ENCODE results near the gene HIVEP3.

The HIVEP3 gene

DNA sequence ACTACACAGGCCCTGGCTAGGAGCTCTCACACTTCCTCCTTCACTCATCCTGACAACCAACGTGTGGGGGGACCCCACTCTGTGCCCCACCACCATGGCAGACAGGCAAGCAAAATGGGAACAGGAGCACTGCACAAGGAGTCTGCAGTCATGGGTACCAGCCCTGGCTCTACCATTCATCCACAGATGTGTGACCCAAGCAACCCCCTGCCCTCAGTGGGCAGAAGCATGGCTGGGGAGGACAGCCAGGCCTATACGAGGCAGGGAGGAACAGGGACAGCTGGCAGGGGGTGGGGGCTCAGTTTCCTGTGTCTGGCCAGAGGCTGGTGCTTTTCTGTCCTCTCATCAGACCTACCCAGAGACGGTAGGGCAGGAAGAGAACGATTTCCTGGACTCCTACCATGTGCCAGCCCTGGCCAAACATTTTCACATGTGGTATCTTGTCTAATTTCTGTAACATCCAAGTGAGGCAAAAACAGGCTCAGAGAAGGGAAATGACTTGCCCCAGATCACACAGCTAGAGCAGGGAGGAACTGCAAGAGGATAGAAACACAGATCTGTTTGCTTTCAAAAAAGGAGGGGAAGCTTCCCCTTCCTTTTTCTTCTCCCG is 178.0 kb downstream of the HIVEP3 start:
- TF ChIP-seq EZH2phosphoT487 (IDR thresholded peaks at IDR 0.05; ENCODE audit: borderline replicate concordance): no peak
- TF ChIP-seq, protein P1, sequence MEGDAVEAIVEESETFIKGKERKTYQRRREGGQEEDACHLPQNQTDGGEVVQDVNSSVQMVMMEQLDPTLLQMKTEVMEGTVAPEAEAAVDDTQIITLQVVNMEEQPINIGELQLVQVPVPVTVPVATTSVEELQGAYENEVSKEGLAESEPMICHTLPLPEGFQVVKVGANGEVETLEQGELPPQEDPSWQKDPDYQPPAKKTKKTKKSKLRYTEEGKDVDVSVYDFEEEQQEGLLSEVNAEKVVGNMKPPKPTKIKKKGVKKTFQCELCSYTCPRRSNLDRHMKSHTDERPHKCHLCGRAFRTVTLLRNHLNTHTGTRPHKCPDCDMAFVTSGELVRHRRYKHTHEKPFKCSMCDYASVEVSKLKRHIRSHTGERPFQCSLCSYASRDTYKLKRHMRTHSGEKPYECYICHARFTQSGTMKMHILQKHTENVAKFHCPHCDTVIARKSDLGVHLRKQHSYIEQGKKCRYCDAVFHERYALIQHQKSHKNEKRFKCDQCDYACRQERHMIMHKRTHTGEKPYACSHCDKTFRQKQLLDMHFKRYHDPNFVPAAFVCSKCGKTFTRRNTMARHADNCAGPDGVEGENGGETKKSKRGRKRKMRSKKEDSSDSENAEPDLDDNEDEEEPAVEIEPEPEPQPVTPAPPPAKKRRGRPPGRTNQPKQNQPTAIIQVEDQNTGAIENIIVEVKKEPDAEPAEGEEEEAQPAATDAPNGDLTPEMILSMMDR (conservative IDR thresholded peaks at IDR 0.05; ENCODE audit: low read length): no peak
- H2AFZ ChIP-seq (ENCODE audit: low read length): peak overlapping the region; percentile 68
- H3K4me2 ChIP-seq (ENCODE audit: low read depth, low read length, poor library complexity, severe bottlenecking): peak overlapping the region; percentile 54
- no peaks in the 10 kb centered on the region for H3K36me3 ChIP-seq (ENCODE audit: insufficient read depth, low read length)
- H3K79me2 ChIP-seq (ENCODE audit: insufficient read depth, low read length): no peaks in the 10 kb centered on the region
- no peak overlapping the region for H3K4me3 ChIP-seq (ENCODE audit: low read length, poor library complexity, severe bottlenecking)
- H3F3A ChIP-seq (ENCODE audit: low read depth): no peaks in the 10 kb centered on the region
- no peaks in the 10 kb centered on the region for H4K20me1 ChIP-seq (ENCODE audit: insufficient read depth, low read length, poor library complexity, severe bottlenecking)
- no peaks in the 10 kb centered on the region for H3K9me2 ChIP-seq (replicated peaks; ENCODE audit: low read depth, low read length)
- no peaks in the 10 kb centered on the region for H3K9me3 ChIP-seq (ENCODE audit: insufficient read depth, low read depth, low read length)
- peaks cover 22% of the 10 kb centered on the region for H3K4me1 ChIP-seq (ENCODE audit: insufficient read depth, low read length, poor library complexity, severe bottlenecking)
- H3K27me3 ChIP-seq (ENCODE audit: insufficient read depth, low read length, poor library complexity, severe bottlenecking): no peaks in the 10 kb centered on the region
- peak overlapping the region; percentile 44 for H3K9ac ChIP-seq (ENCODE audit: low read depth, low read length, poor library complexity, severe bottlenecking)

DNA sequence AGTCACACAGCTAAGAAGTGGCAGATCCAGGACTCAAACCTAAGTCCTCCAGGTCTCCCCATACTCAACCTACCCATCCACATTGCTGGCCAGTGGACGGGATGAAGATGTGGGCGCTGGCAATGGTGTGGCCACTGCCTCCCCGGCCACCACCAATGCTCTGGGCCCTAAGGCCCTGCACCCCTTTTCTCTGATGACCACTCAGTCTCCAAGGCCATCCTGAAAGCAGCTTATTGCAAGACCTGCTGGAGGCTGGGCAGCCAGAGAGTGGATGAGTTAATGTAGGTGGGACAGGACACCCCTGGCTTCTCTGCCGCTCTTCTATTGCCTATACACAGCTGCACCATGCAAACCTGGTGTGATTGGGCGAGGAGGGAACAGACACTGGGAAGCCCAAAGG is 178.7 kb downstream of the HIVEP3 start:
- Histone ChIP-seq H4K20me1 (ENCODE audit: insufficient read depth, low read length, poor library complexity, severe bottlenecking) (no peaks in the 10 kb centered on the region), H3K4me3 (ENCODE audit: low read length, poor library complexity, severe bottlenecking) (no peak overlapping the region), H3K9ac (ENCODE audit: low read depth, low read length, poor library complexity, severe bottlenecking) (peak overlapping the region; percentile 44), H3K27me3 (ENCODE audit: insufficient read depth, low read length, poor library complexity, severe bottlenecking) (no peaks in the 10 kb centered on the region), H3K4me2 (ENCODE audit: low read depth, low read length, poor library complexity, severe bottlenecking) (peak overlapping the region; percentile 54), H3K9me2 (replicated peaks; ENCODE audit: low read depth, low read length) (no peaks in the 10 kb centered on the region), H3F3A (ENCODE audit: low read depth) (no peaks in the 10 kb centered on the region), H3K79me2 (ENCODE audit: insufficient read depth, low read length) (no peaks in the 10 kb centered on the region), H2AFZ (ENCODE audit: low read length) (no peak overlapping the region), H3K4me1 (ENCODE audit: insufficient read depth, low read length, poor library complexity, severe bottlenecking) (peaks cover 22% of the 10 kb centered on the region), H3K9me3 (ENCODE audit: insufficient read depth, low read depth, low read length) (no peaks in the 10 kb centered on the region), H3K36me3 (ENCODE audit: insufficient read depth, low read length) (no peaks in the 10 kb centered on the region)
- TF ChIP-seq EZH2phosphoT487 (IDR thresholded peaks at IDR 0.05; ENCODE audit: borderline replicate concordance): no peak
- TF ChIP-seq, protein P1 (conservative IDR thresholded peaks at IDR 0.05; ENCODE audit: low read length): no peak

DNA sequence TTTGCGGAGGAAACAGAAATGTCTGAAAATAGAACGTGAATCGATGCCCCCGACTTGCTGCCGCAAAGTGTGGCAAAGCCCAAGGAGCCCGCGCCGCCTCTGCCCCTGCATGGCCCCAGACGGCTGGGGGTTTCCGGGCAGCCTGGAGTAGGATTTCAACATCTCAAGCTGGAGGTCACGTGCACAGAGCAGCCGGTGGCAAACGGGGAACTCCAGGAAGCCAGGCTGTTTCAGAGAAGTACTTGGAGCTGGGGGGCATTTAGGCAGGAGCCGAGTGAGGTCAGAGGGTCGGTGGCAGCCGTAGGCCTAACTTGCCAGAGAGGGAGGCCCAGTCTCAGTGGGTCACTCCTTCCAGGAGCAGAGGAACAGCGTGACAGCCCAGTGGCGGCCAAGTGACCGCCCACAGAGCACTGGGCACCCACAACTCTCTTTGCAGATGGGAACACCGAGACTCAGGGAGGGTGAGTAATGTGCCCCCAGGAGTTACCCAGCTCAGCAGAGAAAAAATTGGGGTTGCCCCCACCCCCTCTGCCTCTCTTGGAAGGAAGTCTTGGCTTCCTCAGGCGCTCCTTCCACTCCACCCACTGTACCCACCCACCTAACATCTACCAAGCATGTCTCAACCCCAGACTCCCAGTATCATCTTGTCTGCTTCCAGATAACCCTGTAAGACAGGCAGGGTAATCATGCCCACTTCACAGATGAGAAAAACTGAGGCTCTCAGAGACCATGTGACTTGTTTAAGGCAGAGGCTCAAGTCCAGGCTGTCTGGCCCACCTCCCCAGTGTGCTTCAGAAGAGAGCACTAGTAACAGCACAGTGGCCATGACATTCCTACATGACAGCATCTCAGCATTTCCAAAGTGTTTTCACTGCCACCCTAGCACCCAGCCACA is 179.4 kb downstream of the HIVEP3 start:
- H3K9me3 ChIP-seq (ENCODE audit: insufficient read depth, low read depth, low read length): no peaks in the 10 kb centered on the region
- TF ChIP-seq, protein P1 (conservative IDR thresholded peaks at IDR 0.05; ENCODE audit: low read length): no peak
- TF ChIP-seq EZH2phosphoT487 (IDR thresholded peaks at IDR 0.05; ENCODE audit: borderline replicate concordance): no peak
- no peaks in the 10 kb centered on the region for H3F3A ChIP-seq (ENCODE audit: low read depth)
- H3K9me2 ChIP-seq (replicated peaks; ENCODE audit: low read depth, low read length): no peaks in the 10 kb centered on the region
- no peaks in the 10 kb centered on the region for H3K79me2 ChIP-seq (ENCODE audit: insufficient read depth, low read length)
- no peaks in the 10 kb centered on the region for H4K20me1 ChIP-seq (ENCODE audit: insufficient read depth, low read length, poor library complexity, severe bottlenecking)
- no peaks in the 10 kb centered on the region for H3K36me3 ChIP-seq (ENCODE audit: insufficient read depth, low read length)
- no peak overlapping the region for H3K4me3 ChIP-seq (ENCODE audit: low read length, poor library complexity, severe bottlenecking)
- no peaks in the 10 kb centered on the region for H3K27me3 ChIP-seq (ENCODE audit: insufficient read depth, low read length, poor library complexity, severe bottlenecking)
- no peak overlapping the region for H3K9ac ChIP-seq (ENCODE audit: low read depth, low read length, poor library complexity, severe bottlenecking)
- H3K4me2 ChIP-seq (ENCODE audit: low read depth, low read length, poor library complexity, severe bottlenecking): no peak overlapping the region
- no peak overlapping the region for H2AFZ ChIP-seq (ENCODE audit: low read length)
- peaks cover 22% of the 10 kb centered on the region for H3K4me1 ChIP-seq (ENCODE audit: insufficient read depth, low read length, poor library complexity, severe bottlenecking)

All from Loucy (cell line).